Urinary bladder (tissue), 4 donors: ENCODE results near the gene TRIM63. TPM values are rescaled to one million over a fixed set of nuclear protein-coding genes. Genes with fewer than 3 reads are reported as not detected.
"Not testable (repeated sequence)": the region's sequence is repeated elsewhere in the genome, so short reads cannot be mapped to it uniquely, and the experiment has no call there.

Experiments
- DNase-seq: peaks from one replicate; pipeline ENCODE4 v3.0.0-alpha.2; 2015; ENCODE audit errors: extremely low spot score
- H3K27ac ChIP-seq: one replicate; pipeline ENCODE4 v1.5.1; 2013; ENCODE audit warnings: low read depth, mild to moderate bottlenecking, moderate library complexity
- H3K36me3 ChIP-seq: one replicate; pipeline ENCODE4 v1.6.1; 2013; ENCODE audit warnings: mild to moderate bottlenecking, moderate library complexity; ENCODE audit not compliant: insufficient read depth
- H3K4me1 ChIP-seq: one replicate; pipeline ENCODE4 v1.6.1; 2013; ENCODE audit warnings: mild to moderate bottlenecking, moderate library complexity; ENCODE audit not compliant: insufficient read depth
- H3K4me3 ChIP-seq: one replicate; pipeline ENCODE4 v1.5.1; 2013; ENCODE audit warnings: low read depth, low read length
- WGBS: extraction: QIAGEN DNeasy Blood & Tissue Kit; methylation state at CpG from one replicate; pipeline ENCODE4 v1.1.7; 2013; 5-methylcytosine and 5-hydroxymethylcytosine counted together
- polyA plus RNA-seq: library from polyadenylated mRNA; stranded (reverse); fragments of 200-250 nt; gene quantifications from one replicate; pipeline ENCODE4 v1.2.3, GENCODE V29; 2013
- total RNA-seq: library from RNA; depleted of rRNA; stranded (reverse); fragments of >200 nt; gene quantifications from one replicate; pipeline ENCODE4 v1.2.3, GENCODE V29; 2014
- donor health status: healthy with polysubstance abuse.
- donor health status: healthy.

Gene TRIM63
- total and polyA plus RNA-seq, 2 donors, result 1.8 to 10.2 TPM

GRCh38 chr1:26097696-26098095 is 30.3 kb upstream of the TRIM63 start:
- DNase-seq, result no peak

GRCh38 chr1:26096471-26096870 is 29.0 kb upstream of the TRIM63 start:
- no peak overlapping the region for H3K4me3 ChIP-seq
- no peaks in the 10 kb centered on the region for H3K36me3 ChIP-seq
- no peaks in the 10 kb centered on the region for H3K4me1 ChIP-seq
- DNase-seq, result no peak
- 80% methylated on average over 2 of the region's 2 CpGs for WGBS
- H3K27ac ChIP-seq, result no peak overlapping the region

More at GRCh38 chr1:26097696-26098095, 30.3 kb upstream of the TRIM63 start:
- no peaks in the 10 kb centered on the region for H3K4me1 ChIP-seq
- H3K4me3 ChIP-seq, result no peak overlapping the region
- H3K27ac ChIP-seq, result no peak overlapping the region
- no peaks in the 10 kb centered on the region for H3K36me3 ChIP-seq

- DNase-seq, result no peak
- Histone ChIP-seq H3K4me1 (no peaks in the 10 kb centered on the region), H3K36me3 (no peaks in the 10 kb centered on the region), H3K4me3 (no peak overlapping the region), H3K27ac (no peak overlapping the region)
- 31% methylated on average over 17 of the region's 17 CpGs for WGBS
Measured at GRCh38 chr1:26094677-26095383, 27.4 kb upstream of the TRIM63 start.

- no peak for DNase-seq
- Histone ChIP-seq H3K4me3 (no peak overlapping the region), H3K4me1 (no peaks in the 10 kb centered on the region), H3K36me3 (no peaks in the 10 kb centered on the region), H3K27ac (no peak overlapping the region)
- 16% methylated on average over 11 of the region's 11 CpGs for WGBS
Measured at GRCh38 chr1:26094076-26094669, 26.7 kb upstream of the TRIM63 start.

- 39% methylated on average over 6 of the region's 6 CpGs for WGBS
- not testable (repeated sequence) for H3K4me3 ChIP-seq, H3K36me3 ChIP-seq, DNase-seq, H3K27ac ChIP-seq, H3K4me1 ChIP-seq
Measured at GRCh38 chr1:26093569-26093968, 26.1 kb upstream of the TRIM63 start.

- no peaks in the 10 kb centered on the region for H3K36me3 ChIP-seq
Measured at GRCh38 chr1:26092422-26092821, 25.0 kb upstream of the TRIM63 start.

GRCh38 chr1:26090893-26091292 is 23.5 kb upstream of the TRIM63 start:
- Histone ChIP-seq H3K27ac (no peak overlapping the region), H3K4me1 (no peaks in the 10 kb centered on the region), H3K4me3 (no peak overlapping the region), H3K36me3 (no peaks in the 10 kb centered on the region)
- 87% methylated on average over 3 of the region's 3 CpGs for WGBS
- DNase-seq, result no peak

More at GRCh38 chr1:26092422-26092821, 25.0 kb upstream of the TRIM63 start:
- Histone ChIP-seq H3K4me1 (no peaks in the 10 kb centered on the region), H3K27ac (no peak overlapping the region), H3K4me3 (no peak overlapping the region)
- WGBS, result 67% methylated on average over 7 of the region's 7 CpGs
- DNase-seq, result no peak

- Histone ChIP-seq H3K4me1 (no peaks in the 10 kb centered on the region), H3K27ac (no peak overlapping the region), H3K4me3 (no peak overlapping the region), H3K36me3 (no peaks in the 10 kb centered on the region)
- DNase-seq, result no peak
- 97% methylated on average over 3 of the region's 3 CpGs for whole genome bisulfite sequencing
Measured at GRCh38 chr1:26089125-26089524, 21.7 kb upstream of the TRIM63 start.

- H3K27ac ChIP-seq, result no peak overlapping the region
- WGBS, result 84% methylated on average over 2 of the region's 2 CpGs
- DNase-seq, result no peak
Measured at GRCh38 chr1:26084844-26085243, 17.4 kb upstream of the TRIM63 start.

GRCh38 chr1:26084091-26084561 is 16.7 kb upstream of the TRIM63 start:
- WGBS, result 40% methylated on average over 2 of the region's 2 CpGs
- no peaks in the 10 kb centered on the region for H3K36me3 ChIP-seq
- no peak for DNase-seq
- H3K4me3 ChIP-seq, result no peak overlapping the region
- no peak overlapping the region for H3K27ac ChIP-seq
- no peaks in the 10 kb centered on the region for H3K4me1 ChIP-seq

More at GRCh38 chr1:26084844-26085243, 17.4 kb upstream of the TRIM63 start:
- H3K4me3 ChIP-seq, result no peak overlapping the region
- no peaks in the 10 kb centered on the region for H3K4me1 ChIP-seq
- H3K36me3 ChIP-seq, result no peaks in the 10 kb centered on the region

- Histone ChIP-seq H3K27ac (no peak overlapping the region), H3K4me1 (no peaks in the 10 kb centered on the region), H3K36me3 (no peaks in the 10 kb centered on the region), H3K4me3 (no peak overlapping the region)
- WGBS, result 30% methylated on average over 5 of the region's 5 CpGs
- DNase-seq, result no peak
Measured at GRCh38 chr1:26083208-26083607, 15.8 kb upstream of the TRIM63 start.

- DNase-seq, result no peak
- Histone ChIP-seq H3K36me3 (no peaks in the 10 kb centered on the region), H3K4me3 (no peak overlapping the region), H3K27ac (no peak overlapping the region), H3K4me1 (no peaks in the 10 kb centered on the region)
- WGBS, result 74% methylated on average over 3 of the region's 3 CpGs
Measured at GRCh38 chr1:26082020-26082350, 14.6 kb upstream of the TRIM63 start.

GRCh38 chr1:26081267-26082019 is 14.0 kb upstream of the TRIM63 start:
- no peaks in the 10 kb centered on the region for H3K4me1 ChIP-seq
- H3K36me3 ChIP-seq, result no peaks in the 10 kb centered on the region
- H3K27ac ChIP-seq, result no peak overlapping the region
- H3K4me3 ChIP-seq, result no peak overlapping the region
- DNase-seq, result no peak
- WGBS, result 67% methylated on average over 8 of the region's 8 CpGs
